GM12878 (cell line): ENCODE measurements around the gene FGF2. TPM values are rescaled to one million over a fixed set of nuclear protein-coding genes. Genes with fewer than 3 reads are reported as not detected.

Experiments used
- ATAC-seq: fragments of 200-7000 bp; cut with Tn5 transposase; 3 replicates; pipeline ENCODE4 v1.9.1; 2020; ENCODE audit warnings: mild to moderate bottlenecking, moderate library complexity
- BruUV-seq: library from RNA; stranded (reverse); fragments of 400-500 nt; replicated peaks from 2 replicates; lab custom pipeline; 2021; lab: Mats Ljungman, UMichigan
- CTCF ChIA-PET: fragments of 300-600 bp; sonication (Branson Sonifier 250); formaldehyde crosslinking; extraction: SDS; loops from one replicate; lab custom pipeline; 2021; ENCODE audit warnings: inconsistent platforms; lab: Yijun Ruan, JAX
- POLR2A ChIA-PET: fragments of 350-600 bp; formaldehyde crosslinking; extraction: SDS; loops from one replicate; lab custom pipeline; 2021; ENCODE audit warnings: inconsistent platforms; lab: Charles Lee
- RAD21 ChIA-PET: fragments of 300-600 bp; sonication (Branson Sonifier 250); formaldehyde crosslinking; loops from one replicate; lab custom pipeline; 2023; ENCODE audit warnings: antibody characterized with exemption; ENCODE audit not compliant: unreplicated experiment; lab: Charles Lee
- SMC1A ChIA-PET: fragments of 300-600 bp; sonication (Branson Sonifier 250); formaldehyde crosslinking; loops from one replicate; lab custom pipeline; 2023; ENCODE audit not compliant: unreplicated experiment, uncharacterized antibody; lab: Charles Lee
- DNase-seq: peaks from one replicate; pipeline ENCODE4 v3.0.0-alpha.2; 2011; ENCODE audit warnings: low read depth, low spot score
- FAIRE-seq: peaks from 3 replicates; lab custom pipeline; 2011; peaks lifted over from hg19 to GRCh38; lab: Jason Lieb, UNC
- H2AFZ ChIP-seq: 2 replicates; pipeline ENCODE4 v1.6.0; 2011; ENCODE audit warnings: low read depth, low read length, control low read depth; ENCODE audit not compliant: control insufficient read depth
- H3K27ac ChIP-seq: 2 replicates; pipeline ENCODE4 v1.5.1; 2011; ENCODE audit warnings: control low read depth; ENCODE audit not compliant: control insufficient read depth, insufficient read depth
- H3K27me3 ChIP-seq, 2 experiments: replicated peaks in 1 of 2; 2 replicates each; pipeline versions ENCODE4 v1.6.0 to v1.6.1; 2011; ENCODE audit warnings: low read length in 1 of 2; ENCODE audit not compliant: control insufficient read depth in 2 of 2, insufficient read depth in 2 of 2
- H3K36me3 ChIP-seq, 2 experiments: 2 replicates each; pipeline ENCODE4 v1.5.1; 2011; ENCODE audit warnings: low read length in 1 of 2; ENCODE audit not compliant: control insufficient read depth in 2 of 2, insufficient read depth in 2 of 2
- H3K4me1 ChIP-seq: 2 replicates; pipeline ENCODE4 v1.6.1; 2011; ENCODE audit warnings: mild to moderate bottlenecking, low read length, moderate library complexity, mixed read lengths; ENCODE audit not compliant: control insufficient read depth, insufficient read depth
- H3K4me2 ChIP-seq: 2 replicates; pipeline ENCODE4 v1.6.0; 2011; ENCODE audit warnings: control low read depth; ENCODE audit not compliant: control insufficient read depth, insufficient read depth
- H3K4me3 ChIP-seq: fragments of 200-600 bp; sonication (generic); 2 replicates; pipeline ENCODE4 v1.5.1; 2016
- H3K79me2 ChIP-seq: 2 replicates; pipeline ENCODE4 v1.6.0; 2011; ENCODE audit warnings: low read length; ENCODE audit not compliant: control insufficient read depth, insufficient read depth
- H3K9ac ChIP-seq: 2 replicates; pipeline ENCODE4 v1.8.0; 2011; ENCODE audit warnings: low read length, control low read depth, mixed read lengths; ENCODE audit not compliant: control insufficient read depth, insufficient read depth
- H3K9me3 ChIP-seq: replicated peaks from 3 replicates; pipeline ENCODE4 v1.5.1; 2011; ENCODE audit warnings: mild to moderate bottlenecking, low read length; ENCODE audit not compliant: control insufficient read depth, insufficient read depth
- H4K20me1 ChIP-seq: 2 replicates; pipeline ENCODE4 v1.6.0; 2011; ENCODE audit not compliant: control insufficient read depth, insufficient read depth
- ATF7 ChIP-seq: fragments of 450-650 bp; IDR thresholded peaks from 2 replicates; pipeline ENCODE4 v1.6.1; 2016; ENCODE audit warnings: low read depth, mild to moderate bottlenecking
- MEF2A ChIP-seq: IDR thresholded peaks from 2 replicates; pipeline ENCODE4 v1.6.1; 2011; ENCODE audit warnings: low read depth, mild to moderate bottlenecking, low read length, moderate library complexity; ENCODE audit not compliant: insufficient read depth
- NRF1 ChIP-seq: conservative IDR thresholded peaks from 2 replicates; pipeline ENCODE4 v1.6.1; 2011; ENCODE audit warnings: mild to moderate bottlenecking, low read depth, low read length, improper control_type of control experiment
- YBX1 ChIP-seq: fragments of 450-650 bp; IDR thresholded peaks from 2 replicates; pipeline ENCODE4 v1.6.1; 2016; ENCODE audit warnings: antibody characterized with exemption
- WGBS: methylation state at CpG from one replicate; pipeline ENCODE4 v1.1.6; 2016; ENCODE audit warnings: low lambda C conversion rate; ENCODE audit not compliant: insufficient replicate concordance, insufficient coverage; ENCODE audit errors: missing lambda C conversion rate; 5-methylcytosine and 5-hydroxymethylcytosine counted together
- in situ Hi-C: fragments of 300-500 bp; cut with MboI; formaldehyde crosslinking; loops from 9 replicates; pipeline ENCODE4 v1.14.3; 2018; ENCODE audit warnings: mixed read lengths
- intact Hi-C: fragments of 100-400 bp; cut with micrococcal nuclease; formaldehyde crosslinking; loops from one replicate; pipeline ENCODE4 v1.14.2; 2022; ENCODE audit not compliant: unreplicated experiment
- polyA plus RNA-seq, 11 experiments: library from polyadenylated mRNA; depleted of rRNA in 4 of 11; unstranded in 6 of 11; stranded (reverse) in 5 of 11; fragments of >200 nt; fragmentation: Nextera tagmentation in 4 of 11; fragmentation: Illumina TruSeq in 1 of 11; extraction: Ambion mirVana in 4 of 11; extraction: Trizol in 1 of 11; gene quantifications; 1 replicate in 1 of 11; 2 replicates in 10 of 11; pipeline versions ENCODE4 v1.2.1 to v1.2.3, GENCODE V29; 2011 to 2016; ENCODE audit warnings: inconsistent platforms in 2 of 11, missing spikeins in 2 of 11, low read depth in 1 of 11
- total RNA-seq, 4 experiments: library from RNA; depleted of rRNA in 3 of 4; stranded (reverse); fragments of >200 nt in 3 of 4; fragmentation: Illumina TruSeq in 1 of 4; extraction: Trizol in 1 of 4; gene quantifications; 2 replicates each; pipeline versions ENCODE4 v1.2.1 to v1.2.3, GENCODE V29; 2013 to 2021
- TF ChIP-seq, protein P1 (sequence below): fragments of 450-650 bp; formaldehyde crosslinking; IDR thresholded peaks from 2 replicates; pipeline ENCODE4 v1.5.0; 2022; ENCODE audit warnings: mild to moderate bottlenecking, missing genetic modification characterization
- TF ChIP-seq, protein P2 (sequence below): fragments of 450-650 bp; IDR thresholded peaks from 2 replicates; pipeline ENCODE4 v1.6.1; 2017; ENCODE audit warnings: mild to moderate bottlenecking, low read depth, inconsistent platforms; ENCODE audit not compliant: poor library complexity, severe bottlenecking
- TF ChIP-seq, protein P3 (sequence below), 3 experiments: IDR thresholded peaks in 2 of 3; conservative IDR thresholded peaks in 1 of 3; 2 replicates each; pipeline ENCODE4 v1.5.1; 2011; ENCODE audit warnings: low read depth in 3 of 3, low read length in 3 of 3, mild to moderate bottlenecking in 3 of 3, control low read depth in 2 of 3, moderate library complexity in 2 of 3, inconsistent platforms in 1 of 3, mixed read lengths in 1 of 3; ENCODE audit not compliant: control insufficient read depth in 2 of 3, insufficient read depth in 1 of 3; ENCODE audit errors: extremely low read depth in 1 of 3

Gene FGF2
- total and polyA plus RNA-seq, 10 of the 15 experiments (the other 5 are each of a cell fraction or from before 2014, with no cell fraction given): 0.13 to 1.7 (median 0.25) TPM

DNA sequence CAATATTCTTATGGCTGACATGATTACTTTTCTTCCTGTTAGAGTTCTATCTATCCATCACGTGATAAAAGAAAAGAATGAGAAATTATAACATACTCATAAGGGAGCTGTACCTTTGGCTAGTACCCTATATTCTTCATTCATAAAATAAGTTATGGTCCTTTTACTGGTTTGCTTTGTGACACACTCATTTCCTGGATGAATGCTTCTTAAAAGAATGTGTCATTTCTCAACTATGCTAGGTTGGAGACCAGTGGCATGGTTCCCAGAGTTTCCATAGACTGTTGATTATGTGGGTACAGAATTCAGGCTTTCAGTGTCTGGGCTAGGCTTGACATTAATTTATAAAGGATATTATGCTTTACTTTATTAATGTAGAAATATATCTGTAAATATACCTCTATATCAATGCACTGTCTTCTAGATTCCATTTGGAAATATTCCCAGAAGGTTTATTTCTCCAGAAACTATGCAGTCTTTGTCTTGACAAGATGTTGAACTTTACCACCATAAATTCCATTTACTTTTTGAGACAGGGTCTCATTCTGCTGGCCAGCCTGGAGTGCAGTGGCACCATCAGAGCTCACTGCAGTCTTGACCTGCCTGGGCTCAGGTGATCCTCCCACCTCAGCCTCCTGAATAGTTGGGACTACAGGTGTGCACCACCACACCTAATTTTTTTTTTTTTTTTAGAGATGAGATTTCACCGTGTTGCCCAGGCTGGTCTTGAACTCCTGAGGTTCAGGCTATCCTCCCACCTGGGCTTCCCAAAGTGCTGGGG is 71.9 kb downstream of the FGF2 start (continued):
- TF ChIP-seq, protein P1, sequence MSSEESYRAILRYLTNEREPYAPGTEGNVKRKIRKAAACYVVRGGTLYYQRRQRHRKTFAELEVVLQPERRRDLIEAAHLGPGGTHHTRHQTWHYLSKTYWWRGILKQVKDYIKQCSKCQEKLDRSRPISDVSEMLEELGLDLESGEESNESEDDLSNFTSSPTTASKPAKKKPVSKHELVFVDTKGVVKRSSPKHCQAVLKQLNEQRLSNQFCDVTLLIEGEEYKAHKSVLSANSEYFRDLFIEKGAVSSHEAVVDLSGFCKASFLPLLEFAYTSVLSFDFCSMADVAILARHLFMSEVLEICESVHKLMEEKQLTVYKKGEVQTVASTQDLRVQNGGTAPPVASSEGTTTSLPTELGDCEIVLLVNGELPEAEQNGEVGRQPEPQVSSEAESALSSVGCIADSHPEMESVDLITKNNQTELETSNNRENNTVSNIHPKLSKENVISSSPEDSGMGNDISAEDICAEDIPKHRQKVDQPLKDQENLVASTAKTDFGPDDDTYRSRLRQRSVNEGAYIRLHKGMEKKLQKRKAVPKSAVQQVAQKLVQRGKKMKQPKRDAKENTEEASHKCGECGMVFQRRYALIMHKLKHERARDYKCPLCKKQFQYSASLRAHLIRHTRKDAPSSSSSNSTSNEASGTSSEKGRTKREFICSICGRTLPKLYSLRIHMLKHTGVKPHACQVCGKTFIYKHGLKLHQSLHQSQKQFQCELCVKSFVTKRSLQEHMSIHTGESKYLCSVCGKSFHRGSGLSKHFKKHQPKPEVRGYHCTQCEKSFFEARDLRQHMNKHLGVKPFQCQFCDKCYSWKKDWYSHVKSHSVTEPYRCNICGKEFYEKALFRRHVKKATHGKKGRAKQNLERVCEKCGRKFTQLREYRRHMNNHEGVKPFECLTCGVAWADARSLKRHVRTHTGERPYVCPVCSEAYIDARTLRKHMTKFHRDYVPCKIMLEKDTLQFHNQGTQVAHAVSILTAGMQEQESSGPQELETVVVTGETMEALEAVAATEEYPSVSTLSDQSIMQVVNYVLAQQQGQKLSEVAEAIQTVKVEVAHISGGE (CRISPR knock-in tag): no peak

DNA sequence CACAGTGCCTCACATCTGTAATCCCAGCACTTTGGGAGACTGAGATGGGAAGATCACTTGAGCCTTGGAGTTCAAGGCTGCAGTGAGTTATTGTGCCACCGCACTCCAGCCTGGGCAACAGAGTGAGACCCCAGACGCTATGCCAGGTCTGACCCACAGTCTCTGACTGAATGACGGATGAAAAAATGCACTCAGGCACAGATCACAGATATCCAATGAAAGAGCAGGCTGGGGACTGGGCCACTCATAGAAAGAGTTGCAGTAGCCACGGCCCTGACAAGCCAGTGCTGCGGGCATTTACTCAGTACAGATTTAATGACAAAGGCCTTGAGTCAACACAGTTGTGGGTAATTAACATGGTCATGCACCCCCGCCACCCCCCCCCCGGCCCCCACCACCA is 73.1 kb downstream of the FGF2 start:
- in situ Hi-C loops (no loop called here), intact Hi-C loops (no loop called here)
- Histone ChIP-seq H3K4me1 (no peaks in the 10 kb centered on the region), H3K79me2 (no peaks in the 10 kb centered on the region), H4K20me1 (no peaks in the 10 kb centered on the region), H3K27ac (no peak overlapping the region), H3K4me3 (no peak overlapping the region), H3K27me3 (no peaks in the 10 kb centered on the region), H2AFZ (no peak overlapping the region), H3K9me3 (no peaks in the 10 kb centered on the region), H3K36me3 (no peaks in the 10 kb centered on the region), H3K4me2 (no peak overlapping the region), H3K9ac (no peak overlapping the region)
- ChIA-PET RAD21 (no interaction called here), POLR2A (no interaction called here), CTCF (no interaction called here), SMC1A (interaction anchor here (1.3 kb wide), 1 partner anchor 22 kb away, joined by 4 read pairs; no protein-coding TSS in a partner anchor)
- ATAC-seq: no peak
- TF ChIP-seq MEF2A (no peak), ATF7 (no peak), YBX1 (no peak), NRF1 (no peak)
- TF ChIP-seq, protein P2, sequence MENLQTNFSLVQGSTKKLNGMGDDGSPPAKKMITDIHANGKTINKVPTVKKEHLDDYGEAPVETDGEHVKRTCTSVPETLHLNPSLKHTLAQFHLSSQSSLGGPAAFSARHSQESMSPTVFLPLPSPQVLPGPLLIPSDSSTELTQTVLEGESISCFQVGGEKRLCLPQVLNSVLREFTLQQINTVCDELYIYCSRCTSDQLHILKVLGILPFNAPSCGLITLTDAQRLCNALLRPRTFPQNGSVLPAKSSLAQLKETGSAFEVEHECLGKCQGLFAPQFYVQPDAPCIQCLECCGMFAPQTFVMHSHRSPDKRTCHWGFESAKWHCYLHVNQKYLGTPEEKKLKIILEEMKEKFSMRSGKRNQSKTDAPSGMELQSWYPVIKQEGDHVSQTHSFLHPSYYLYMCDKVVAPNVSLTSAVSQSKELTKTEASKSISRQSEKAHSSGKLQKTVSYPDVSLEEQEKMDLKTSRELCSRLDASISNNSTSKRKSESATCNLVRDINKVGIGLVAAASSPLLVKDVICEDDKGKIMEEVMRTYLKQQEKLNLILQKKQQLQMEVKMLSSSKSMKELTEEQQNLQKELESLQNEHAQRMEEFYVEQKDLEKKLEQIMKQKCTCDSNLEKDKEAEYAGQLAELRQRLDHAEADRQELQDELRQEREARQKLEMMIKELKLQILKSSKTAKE: no peak
- TF ChIP-seq, protein P3, sequence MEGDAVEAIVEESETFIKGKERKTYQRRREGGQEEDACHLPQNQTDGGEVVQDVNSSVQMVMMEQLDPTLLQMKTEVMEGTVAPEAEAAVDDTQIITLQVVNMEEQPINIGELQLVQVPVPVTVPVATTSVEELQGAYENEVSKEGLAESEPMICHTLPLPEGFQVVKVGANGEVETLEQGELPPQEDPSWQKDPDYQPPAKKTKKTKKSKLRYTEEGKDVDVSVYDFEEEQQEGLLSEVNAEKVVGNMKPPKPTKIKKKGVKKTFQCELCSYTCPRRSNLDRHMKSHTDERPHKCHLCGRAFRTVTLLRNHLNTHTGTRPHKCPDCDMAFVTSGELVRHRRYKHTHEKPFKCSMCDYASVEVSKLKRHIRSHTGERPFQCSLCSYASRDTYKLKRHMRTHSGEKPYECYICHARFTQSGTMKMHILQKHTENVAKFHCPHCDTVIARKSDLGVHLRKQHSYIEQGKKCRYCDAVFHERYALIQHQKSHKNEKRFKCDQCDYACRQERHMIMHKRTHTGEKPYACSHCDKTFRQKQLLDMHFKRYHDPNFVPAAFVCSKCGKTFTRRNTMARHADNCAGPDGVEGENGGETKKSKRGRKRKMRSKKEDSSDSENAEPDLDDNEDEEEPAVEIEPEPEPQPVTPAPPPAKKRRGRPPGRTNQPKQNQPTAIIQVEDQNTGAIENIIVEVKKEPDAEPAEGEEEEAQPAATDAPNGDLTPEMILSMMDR (IDR thresholded peaks at IDR 0.05 in 2 of 3, conservative IDR thresholded peaks at IDR 0.05 in 1 of 3; ENCODE audit: control insufficient read depth in 2 of 3, extremely low read depth in 1 of 3, insufficient read depth in 1 of 3, low read depth in 3 of 3, low read length in 3 of 3): no peak
- WGBS: 90% methylated on average over 7 of the region's 7 CpGs
- DNase-seq: no peak
- no TSS peak for BruUV-seq
- no peak for FAIRE-seq
